Fibroblast of lung (primary cell): ENCODE results near the gene CRYBG2.

Experiments used
- EZH2 ChIP-seq: IDR thresholded peaks from 2 replicates; pipeline ENCODE4 v1.5.1; 2012; ENCODE audit warnings: low read length, control low read depth, mild to moderate bottlenecking; ENCODE audit errors: missing control alignments
- TF ChIP-seq, protein P1 (sequence below), 2 donors: IDR thresholded peaks in 1 of 2; conservative IDR thresholded peaks in 1 of 2; 1 replicate in 1 of 2; 2 replicates in 1 of 2; pipeline ENCODE4 v1.5.1; 2011 to 2012; ENCODE audit warnings: low read length in 2 of 2, control low read depth in 1 of 2, inconsistent platforms in 1 of 2, low read depth in 1 of 2, mild to moderate bottlenecking in 1 of 2

DNA sequence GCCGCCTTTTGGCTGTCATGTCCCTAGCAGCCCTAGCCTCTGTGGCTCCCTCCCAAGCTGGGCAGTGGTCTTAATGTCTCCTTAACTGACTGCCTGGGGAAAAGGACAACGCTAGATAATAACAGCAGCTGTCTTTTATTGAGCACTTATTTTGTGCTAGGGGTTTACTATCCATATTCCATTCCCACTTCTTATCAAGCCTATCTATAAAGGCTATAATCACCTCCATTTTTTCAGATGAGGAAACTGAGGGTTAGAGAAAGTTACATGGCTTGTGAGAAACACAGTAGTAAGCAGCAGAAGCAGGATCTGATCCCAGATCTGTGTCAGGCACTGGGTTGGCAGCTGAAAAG, 67.9 kb downstream of the CRYBG2 start:
- TF ChIP-seq, protein P1, sequence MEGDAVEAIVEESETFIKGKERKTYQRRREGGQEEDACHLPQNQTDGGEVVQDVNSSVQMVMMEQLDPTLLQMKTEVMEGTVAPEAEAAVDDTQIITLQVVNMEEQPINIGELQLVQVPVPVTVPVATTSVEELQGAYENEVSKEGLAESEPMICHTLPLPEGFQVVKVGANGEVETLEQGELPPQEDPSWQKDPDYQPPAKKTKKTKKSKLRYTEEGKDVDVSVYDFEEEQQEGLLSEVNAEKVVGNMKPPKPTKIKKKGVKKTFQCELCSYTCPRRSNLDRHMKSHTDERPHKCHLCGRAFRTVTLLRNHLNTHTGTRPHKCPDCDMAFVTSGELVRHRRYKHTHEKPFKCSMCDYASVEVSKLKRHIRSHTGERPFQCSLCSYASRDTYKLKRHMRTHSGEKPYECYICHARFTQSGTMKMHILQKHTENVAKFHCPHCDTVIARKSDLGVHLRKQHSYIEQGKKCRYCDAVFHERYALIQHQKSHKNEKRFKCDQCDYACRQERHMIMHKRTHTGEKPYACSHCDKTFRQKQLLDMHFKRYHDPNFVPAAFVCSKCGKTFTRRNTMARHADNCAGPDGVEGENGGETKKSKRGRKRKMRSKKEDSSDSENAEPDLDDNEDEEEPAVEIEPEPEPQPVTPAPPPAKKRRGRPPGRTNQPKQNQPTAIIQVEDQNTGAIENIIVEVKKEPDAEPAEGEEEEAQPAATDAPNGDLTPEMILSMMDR (conservative IDR thresholded peaks at IDR 0.05 in 1 of 2, IDR thresholded peaks at IDR 0.05 in 1 of 2; ENCODE audit: low read depth in 1 of 2, low read length in 2 of 2), result no peak
- TF ChIP-seq EZH2, result no peak
